GM18508 (cell line): ENCODE results near the gene OTOF.
"Not testable (repeated sequence)": the region's sequence is repeated elsewhere in the genome, so short reads cannot be mapped to it uniquely, and the experiment has no call there.

ENCODE experiments used
- ATAC-seq: cut with Tn5 transposase; IDR thresholded peaks from one replicate; pipeline ENCODE4 v1.9.1; 2021; ENCODE audit warnings: moderate number of reproducible peaks; ENCODE audit not compliant: insufficient read depth, unreplicated experiment

The OTOF gene

DNA sequence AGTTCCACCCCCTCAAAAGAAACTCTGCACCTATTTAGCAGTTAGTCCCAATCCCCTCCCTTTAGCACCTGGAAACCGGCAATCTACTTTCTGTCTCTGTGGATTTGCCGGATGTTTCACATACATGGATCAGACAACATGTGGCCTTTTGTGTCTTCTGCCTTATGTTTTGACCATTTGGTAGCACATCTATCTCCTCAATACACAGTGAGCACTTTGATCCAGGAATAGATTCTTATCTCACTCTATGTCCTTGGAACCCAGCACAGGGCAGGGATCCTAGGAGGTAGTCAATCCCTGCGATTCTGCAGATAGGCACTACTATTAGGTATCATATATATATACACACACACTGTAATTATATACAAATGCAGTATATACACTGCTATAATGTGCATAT lies 3.8 kb upstream of the OTOF start:
- ATAC-seq, result no peak

DNA sequence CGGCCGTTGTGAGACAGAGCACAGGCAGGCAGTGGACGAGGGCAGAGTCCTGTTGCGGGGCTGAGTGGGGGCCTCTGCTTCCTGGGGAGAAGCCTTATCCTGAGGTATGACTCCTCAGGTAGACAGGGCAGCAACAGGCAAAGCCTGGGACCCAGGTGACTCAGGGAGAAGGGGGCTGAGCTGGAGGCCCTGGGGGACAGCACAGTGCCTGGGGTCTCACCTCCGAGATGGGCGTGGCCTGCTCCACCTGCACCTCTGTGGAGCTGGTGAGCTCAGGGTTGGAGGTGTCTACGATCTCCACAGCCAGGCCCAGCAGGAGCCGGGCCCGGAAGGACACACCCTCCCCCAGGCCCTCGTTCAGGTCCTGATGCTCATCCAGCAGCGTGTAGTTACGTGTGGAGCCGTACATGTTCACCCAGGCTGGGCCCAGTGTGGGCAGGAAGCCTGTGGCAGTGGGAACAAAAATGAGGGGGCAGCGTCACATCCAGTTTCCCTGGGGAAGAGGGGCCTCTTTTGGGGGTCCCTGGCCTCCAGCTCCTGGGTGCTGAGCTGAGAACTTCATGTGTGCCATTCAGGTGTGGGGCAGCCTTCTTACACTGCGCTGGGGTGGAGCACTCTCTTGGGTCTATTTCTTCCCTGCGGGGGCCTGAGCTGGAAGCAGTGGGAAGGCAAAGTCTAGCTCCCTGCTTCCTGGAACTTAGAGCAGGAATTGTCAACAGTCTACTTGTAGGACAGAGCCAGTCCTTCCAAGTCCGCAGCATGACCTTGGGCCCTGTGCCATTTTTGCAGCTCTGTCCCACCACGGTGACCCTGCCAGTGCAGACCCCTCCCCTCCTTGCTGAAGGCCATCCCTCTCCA lies 2.9 kb upstream of the OTOF start:
- no peak for ATAC-seq

DNA sequence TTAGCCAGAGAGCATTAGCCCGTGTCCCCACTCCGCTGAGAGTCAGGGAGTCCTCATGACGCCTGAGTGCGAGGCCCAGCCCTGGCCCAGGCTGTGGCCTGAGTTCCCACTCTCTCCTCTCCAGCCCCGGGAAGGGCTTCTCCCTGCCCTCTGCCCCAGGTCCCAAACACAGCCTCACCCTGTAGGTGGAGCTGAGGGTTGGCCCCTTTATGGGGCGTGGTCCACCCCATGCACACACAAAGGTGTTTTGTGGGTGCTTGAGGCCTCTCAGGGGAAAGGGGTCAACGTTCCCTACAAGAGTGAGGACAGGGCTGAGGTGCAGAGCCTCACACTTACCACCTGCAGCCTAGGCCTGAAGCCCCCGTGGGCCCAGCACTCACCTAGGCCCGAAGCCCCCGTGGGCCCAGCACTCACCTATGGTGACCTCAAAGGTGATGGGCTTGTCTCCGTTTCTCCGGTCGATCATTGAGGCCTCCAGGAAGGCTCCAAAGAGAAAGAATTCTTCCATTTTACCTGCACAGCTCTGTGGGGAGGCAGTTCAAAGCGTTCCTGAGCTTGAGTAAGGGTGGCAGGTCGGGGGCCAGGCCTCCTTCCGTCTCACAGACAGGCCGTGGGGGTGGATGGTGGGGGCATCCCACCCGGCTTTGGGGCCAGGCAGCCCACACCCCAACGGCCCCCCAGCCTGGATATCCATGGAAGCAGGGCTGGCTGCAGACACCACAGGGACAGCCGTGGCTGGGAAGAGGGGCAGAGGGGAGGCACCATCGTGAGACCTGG lies 2.1 kb upstream of the OTOF start:
- no peak for ATAC-seq

DNA sequence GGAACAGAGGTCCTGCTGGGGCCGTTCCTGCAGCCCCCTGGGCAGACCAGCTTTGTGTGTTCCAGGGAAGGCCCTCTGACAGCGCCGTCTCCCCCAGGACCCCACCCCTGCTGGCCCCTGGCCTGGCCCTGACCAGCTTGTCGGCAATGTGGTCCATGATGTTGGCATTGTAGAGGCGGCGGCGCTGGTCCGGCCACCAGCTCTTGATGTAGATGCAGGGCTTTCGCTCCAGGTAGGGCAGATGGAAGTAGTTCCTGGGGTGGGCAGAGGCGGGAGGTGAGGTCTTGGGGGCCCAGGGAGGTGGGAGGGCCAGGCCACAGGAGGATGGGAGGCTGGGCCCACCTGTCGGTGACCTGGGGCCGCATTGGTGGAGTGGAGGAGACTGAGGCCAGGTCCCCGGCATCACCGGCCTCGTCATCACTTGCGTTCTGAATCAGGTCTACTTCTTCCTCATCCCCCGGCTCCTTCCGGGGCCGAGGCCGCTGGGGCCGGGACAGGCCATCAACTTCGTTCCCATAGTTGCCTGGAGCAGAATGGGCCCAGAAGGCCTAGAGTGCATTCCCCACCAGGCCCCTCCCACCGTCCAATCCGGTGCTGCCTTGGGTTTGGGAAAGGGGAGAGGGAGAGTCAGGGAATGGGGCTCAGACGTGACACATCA lies 1.3 kb upstream of the OTOF start:
- ATAC-seq, result no peak

DNA sequence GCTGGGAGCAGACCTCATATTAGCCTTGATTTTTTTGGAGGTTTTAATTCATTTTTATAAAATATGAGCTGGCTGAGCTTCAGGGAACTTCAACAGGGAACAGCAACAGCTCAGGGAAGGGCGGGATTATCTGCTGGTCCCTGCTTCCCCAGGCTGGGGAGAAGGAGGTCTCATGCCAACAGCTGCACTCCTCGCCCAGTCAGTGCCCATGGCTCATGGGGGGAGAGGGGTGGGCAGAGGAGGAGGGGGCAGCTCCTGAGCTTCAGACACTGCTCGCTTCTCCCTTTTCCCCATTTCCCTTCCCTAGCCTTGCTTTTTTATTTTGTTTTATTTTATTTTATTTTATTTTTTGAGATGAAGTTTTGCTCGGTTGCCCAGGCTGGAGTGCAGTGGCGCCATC lies 442 bp upstream of the OTOF start:
- no peak for ATAC-seq

DNA sequence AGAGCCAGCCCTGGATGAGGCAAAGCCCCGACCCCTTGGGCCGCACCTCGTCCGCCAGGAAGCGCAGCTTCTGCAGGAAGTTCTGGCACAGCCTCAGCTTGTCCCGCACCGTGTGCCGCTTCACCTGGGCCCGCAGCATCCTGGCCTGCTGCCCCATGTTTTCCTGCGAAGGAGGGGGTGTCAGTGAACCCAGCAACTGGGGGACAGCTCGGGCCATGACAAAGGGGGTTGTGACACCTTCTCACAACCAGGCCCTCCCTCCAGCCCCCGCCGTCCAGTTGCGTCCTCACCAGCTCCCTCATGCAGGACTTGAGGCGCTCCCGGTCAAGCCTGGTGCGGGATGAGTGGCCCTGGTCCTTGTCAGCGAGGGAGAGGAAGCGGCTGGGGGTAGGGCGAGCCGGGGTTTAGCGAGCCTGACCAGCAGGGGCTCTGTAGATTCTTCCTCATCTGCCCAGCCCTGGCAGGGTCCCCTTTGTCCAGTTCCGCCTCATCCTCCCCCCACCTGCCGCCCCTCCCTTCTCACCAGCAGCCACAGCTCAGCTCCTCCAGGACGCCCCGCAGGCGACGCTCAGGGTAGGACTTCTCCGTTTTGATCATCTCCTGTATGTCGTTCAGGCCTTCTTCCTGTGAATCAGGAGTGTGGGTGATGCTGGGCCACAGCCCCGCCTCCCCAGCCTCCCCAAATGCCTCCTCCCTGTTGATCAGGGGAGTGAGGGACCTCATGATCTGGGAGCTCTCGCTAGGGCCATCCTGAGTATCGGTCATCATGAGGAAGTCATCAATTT lies 606 bp downstream of the OTOF start:
- ATAC-seq, result no peak

DNA sequence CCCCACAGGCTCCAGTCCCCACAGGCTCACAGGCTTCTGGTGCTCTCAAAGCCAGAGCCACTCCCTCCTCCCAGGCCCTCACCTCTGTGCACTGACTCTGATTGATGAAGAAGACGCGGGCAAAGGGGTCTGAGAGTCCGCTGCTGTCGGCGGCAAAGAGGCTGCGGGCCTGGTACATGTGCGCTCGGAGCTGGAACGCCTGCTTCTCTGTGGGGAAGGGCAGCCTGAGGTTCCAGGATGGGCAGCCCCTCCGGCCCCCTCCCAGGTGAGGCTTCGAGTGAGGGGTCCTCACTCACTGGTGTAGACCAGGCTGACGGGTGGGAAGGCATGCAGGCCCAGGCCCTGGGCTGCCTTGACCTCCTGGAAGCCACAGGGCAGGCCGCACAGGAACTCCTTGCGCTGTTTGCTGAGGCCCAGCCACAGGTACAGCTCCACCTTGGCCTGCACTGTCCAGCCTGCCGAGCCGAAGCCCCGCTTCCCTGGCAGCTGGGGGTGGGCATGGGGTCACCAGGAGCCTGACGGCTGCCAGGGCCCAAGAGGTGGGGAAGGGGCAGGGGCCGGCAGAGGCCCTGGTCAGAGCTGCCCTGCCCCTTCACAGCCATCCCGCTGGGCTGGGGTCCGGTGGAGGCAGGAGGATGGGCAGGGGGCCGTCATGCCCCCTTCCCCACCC lies 2.0 kb downstream of the OTOF start:
- ATAC-seq, result no peak

DNA sequence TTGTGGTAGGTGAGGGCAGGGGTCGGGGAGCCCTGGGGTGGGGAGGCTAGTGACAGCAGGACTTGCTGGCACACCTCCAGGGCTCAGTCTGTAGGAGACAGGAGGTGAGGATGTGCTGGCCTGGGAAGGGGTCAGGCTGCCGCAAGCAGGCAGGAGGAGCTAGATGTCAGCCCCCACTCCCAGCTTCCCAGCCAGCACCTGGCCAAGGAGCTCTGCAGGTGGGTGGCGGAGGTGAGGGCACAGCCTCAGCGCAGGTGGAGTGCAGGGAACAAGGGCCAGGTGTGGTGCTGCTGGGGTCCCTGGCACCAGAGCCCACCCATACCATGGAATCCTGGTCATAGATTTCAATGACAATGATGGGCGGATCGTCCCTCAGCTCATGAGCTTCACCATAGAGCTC lies 2.9 kb downstream of the OTOF start:
- ATAC-seq, result no peak

DNA sequence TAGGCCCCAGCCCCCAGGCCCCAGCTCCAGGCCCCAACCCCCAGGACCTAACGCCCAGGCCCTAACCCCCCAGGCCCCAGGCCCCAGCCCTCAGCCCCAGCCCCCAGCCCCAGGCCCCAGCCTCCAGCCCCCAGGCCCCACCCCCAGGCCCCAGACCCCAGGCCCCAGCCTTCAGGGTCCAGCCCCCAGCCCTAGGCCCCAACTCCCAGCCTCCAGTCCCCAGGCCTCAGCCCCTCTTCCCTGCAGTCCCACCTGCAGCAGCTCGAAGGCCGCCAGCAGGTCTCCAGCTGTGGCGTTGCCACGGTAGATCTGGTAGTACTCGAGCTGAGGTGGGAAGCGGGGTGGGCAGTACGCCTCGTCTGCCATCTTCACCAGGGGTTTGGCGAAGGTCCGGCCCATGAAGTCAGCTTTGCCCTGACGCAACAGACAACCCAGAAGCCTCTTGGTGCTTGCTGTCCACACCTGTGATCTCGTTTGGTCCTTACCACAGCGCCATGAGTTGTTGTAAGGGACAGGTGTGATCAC lies 3.6 kb downstream of the OTOF start:
- no peak for ATAC-seq

DNA sequence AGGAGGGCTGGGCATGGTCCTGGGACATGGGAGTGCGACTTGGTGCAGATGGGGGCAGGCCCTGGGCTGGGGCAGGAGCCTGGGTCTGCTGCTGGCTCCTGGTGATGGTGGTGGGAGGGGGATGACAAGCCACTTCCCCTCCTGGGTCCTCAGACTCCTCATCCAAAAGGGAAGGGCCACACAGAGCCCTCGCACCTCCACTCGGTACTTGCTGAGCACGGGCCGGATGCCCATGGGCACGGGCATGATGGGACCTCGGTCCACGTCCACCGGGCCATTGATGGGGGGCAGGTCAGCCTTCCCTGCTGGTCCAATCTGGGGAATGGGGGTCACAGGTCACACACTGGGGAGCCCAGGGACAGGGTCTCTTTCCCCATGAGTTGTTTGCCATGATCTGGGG lies 4.1 kb downstream of the OTOF start:
- no peak for ATAC-seq

DNA sequence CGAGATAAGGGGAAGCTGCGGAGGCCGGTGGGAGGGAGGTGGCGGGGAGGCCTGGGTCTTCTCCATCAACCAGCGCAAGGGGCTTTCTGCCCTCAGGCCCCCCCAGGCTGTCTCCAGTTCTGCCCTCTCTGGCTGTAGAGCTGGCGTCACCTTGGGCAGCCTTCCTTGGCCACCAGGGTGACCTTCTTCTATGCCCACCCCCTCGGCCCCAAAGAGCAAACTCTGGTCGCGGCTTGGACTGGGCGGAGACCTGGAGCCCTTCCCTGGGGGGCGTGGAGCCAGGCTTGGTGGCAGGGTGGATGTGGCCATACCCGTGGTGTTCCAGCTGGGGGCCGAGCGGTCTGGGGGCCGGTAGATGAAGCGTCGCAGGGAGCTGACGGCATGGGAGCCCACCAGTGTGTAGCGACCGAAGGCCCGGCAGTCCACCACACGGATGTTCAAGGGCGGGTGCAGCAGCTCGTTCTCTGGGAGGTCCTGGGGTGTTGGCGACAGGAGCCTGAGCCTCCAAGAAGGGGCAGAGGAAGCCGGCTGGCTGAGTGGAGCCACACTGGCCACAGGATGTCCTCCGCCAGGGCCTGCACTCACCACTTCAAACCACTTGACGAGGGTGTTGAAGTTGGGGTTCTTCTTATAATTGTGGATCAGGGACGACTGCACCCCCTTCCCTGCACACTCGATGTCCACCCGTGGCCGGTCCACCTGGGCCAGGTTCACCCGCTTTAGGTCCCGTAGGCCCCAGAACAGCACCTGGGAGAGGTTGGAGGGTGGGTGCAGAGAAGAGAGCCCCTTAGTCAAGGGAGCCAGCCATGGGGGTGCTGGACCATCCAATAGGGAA lies 4.9 kb downstream of the OTOF start:
- no peak for ATAC-seq

DNA sequence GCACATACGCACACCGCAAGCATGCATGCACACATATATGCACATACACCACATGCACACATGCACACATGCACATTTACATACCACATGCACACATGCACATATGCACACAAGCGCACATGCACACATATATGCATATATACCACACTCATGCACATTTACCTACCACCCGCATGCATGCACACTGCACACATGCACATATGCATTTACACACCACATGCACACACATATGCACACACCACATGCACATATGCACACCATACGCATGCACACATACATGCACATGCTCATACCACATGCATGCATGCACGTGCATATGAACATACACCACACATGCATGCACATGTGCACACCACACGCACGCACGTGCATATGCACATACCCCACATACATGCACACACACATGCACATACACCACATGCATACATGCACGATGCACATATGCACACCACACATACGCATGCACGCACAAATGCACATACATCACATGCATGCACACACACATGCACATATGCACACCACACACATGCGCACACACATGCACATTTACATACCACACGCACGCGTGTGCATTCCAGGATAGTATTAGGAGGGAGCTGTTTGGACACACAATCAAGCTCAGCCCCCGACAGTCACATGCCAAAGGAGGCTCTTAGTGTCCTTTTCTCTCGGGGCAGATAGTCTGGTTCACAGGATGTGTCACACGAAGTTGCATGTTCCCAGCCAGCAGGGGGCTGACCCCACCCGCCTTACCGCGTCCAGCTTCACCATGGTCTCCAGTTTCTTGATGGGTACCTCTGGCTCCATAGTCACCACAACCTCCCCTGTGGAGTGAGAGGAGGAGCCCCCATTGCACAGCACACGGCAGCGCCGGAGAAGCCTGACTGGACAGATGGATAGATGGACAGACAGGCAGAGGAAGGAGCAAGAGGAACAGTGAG lies 5.9 kb downstream of the OTOF start:
- no peak for ATAC-seq

DNA sequence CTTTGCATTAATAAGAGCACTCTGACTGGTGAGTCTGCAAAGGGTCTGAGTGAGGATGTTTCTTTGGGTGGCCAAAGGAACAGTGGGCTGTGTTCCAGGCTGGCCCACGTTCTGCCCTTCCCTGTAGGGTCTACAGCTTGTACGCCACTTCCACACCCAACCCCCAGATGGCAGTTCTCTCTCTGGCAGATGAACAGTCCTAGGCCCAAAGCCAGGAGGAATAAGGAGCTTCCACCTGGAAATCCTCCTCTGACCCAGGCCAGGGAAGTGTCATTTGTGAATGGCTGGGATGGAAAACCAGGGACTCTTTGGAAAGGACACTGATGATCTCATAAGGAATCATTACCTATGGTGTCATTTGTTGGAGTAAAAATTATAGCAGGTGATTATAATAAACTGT lies 6.6 kb downstream of the OTOF start:
- no peak for ATAC-seq

DNA sequence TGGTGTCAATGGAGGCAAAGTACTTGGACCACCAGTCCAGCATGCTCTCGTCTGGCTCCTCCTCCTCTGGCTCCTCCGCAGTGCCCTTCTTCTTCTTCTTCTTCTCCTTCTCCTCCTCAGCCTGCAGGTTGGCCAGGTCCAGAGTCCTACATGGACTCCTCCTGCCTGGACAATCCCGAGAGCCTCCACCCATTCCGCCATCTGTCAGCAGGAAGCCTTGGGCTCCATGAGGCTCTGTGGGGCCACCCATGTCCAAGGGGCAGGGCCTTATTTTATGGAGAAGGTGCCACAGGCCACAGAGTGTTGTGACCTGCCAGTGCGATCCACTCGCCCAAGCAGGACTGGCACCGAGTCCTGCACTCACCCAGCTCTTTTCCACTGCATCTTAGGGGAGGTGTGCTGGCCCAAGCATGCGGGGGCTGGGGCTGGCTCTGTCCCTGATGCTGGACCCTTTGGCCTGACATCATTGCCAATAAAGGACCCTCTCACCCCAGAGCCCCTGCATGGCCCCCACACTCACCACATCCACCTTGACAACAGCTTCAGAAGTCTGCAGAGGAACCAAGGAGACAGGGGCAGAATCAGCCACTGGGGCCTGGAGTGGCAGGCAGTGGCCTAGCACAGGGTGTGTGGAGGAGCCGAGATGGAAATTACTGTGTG lies 7.2 kb downstream of the OTOF start:
- no peak for ATAC-seq

DNA sequence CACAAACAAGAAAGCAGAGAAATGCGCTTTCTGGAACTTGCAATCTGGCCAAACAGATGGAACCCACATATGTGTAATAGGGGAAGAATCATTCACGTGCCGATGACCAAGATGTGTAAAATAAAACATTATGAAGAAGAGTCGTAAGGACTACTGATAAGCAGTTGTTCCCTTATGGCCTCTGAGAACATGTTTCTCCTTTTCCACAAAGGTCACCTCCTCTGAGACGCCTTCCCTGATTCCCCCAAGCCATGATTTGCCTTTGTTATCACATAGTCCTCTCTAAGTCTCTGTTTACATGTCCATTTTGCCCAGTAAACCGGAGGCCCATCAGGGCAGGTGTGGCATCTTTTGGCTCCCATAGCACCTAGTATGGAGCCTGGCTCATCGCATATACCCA lies 8.0 kb downstream of the OTOF start:
- ATAC-seq, result no peak

DNA sequence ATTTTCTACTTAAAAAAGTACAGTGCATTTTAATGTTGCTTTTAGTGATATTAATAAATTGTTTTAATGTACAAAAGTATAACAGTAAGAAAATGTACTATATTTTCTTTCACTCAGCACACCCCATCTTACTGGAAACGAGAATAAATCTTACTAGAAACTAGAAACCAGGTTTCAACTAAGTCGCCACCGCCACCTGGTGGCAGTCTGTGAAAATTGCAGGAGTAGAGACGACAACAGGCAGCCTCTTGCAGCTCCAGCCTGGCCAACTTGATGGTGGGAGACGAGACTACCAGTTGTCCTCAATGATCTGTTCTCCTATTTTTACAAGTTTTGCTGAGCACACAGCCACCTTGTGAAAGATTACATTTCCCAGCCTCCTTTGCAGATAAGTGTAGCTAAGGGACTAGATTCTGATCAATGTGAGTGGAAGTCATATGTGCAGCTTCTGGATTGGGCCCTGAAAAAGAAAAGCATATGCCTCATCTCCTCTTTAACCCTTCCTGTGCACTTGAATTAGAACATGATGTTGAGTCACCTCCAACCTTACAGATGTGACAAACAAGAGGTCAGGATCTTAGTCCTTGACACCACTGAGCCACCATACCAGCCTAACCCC lies 8.7 kb downstream of the OTOF start:
- ATAC-seq, result no peak

DNA sequence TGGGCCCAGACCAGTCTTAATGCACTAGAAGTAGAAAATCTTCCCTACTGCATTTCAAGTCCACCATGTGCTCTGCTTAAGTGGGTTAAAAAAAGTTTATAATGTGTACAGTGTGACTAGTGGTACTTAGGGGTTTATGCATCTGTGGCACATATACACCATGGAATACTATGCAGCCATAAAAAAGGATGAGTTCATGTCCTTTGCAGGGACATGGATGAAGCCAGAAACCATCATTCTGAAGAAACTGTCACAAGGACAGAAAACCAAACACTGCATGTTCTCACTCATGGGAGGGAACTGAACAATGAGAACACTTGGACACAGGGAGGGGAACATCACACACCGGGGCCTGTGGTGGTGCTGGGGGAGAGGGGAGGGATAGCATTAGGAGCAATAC lies 9.4 kb downstream of the OTOF start:
- ATAC-seq, result not testable (repeated sequence)
